Spleen (tissue), 11 donors: Measurements from ENCODE around the gene ADIPOR2. TPM values are rescaled to one million over a fixed set of nuclear protein-coding genes. Genes with fewer than 3 reads are reported as not detected.

Source experiments
- DNase-seq: peaks from one replicate; pipeline ENCODE4 v3.0.0-alpha.2; 2020
- H3K27ac ChIP-seq, 8 donors: fragments of 200-600 bp; sonication (generic) in 7 of 8; 1 replicate in 4 of 8; 2 replicates in 4 of 8; pipeline versions ENCODE4 v1.5.0 to v1.8.0; 2016 to 2021; ENCODE audit warnings: inconsistent platforms in 4 of 8, mild to moderate bottlenecking in 4 of 8, moderate library complexity in 1 of 8
- H3K27me3 ChIP-seq, 7 donors: fragments of 200-600 bp; sonication (generic) in 6 of 7; replicated peaks in 1 of 7; 1 replicate in 4 of 7; 2 replicates in 3 of 7; pipeline versions ENCODE4 v1.5.0 to v1.8.0; 2016 to 2021; ENCODE audit warnings: inconsistent platforms in 3 of 7, mild to moderate bottlenecking in 1 of 7
- H3K36me3 ChIP-seq, 6 donors: fragments of 200-600 bp; sonication (generic) in 5 of 6; 1 replicate in 4 of 6; 2 replicates in 2 of 6; pipeline versions ENCODE4 v1.5.0 to v1.8.0; 2016 to 2021; ENCODE audit warnings: inconsistent platforms in 2 of 6
- H3K4me1 ChIP-seq, 6 donors: fragments of 200-600 bp; sonication (generic) in 5 of 6; 1 replicate in 3 of 6; 2 replicates in 3 of 6; pipeline versions ENCODE4 v1.5.0 to v1.8.0; 2016 to 2021; ENCODE audit warnings: inconsistent platforms in 3 of 6
- H3K4me3 ChIP-seq, 8 donors: fragments of 200-600 bp; sonication (generic) in 7 of 8; 1 replicate in 4 of 8; 2 replicates in 4 of 8; pipeline versions ENCODE4 v1.5.0 to v1.8.0; 2016 to 2021; ENCODE audit warnings: inconsistent platforms in 4 of 8, mild to moderate bottlenecking in 4 of 8, moderate library complexity in 2 of 8
- H3K9me3 ChIP-seq, 8 donors: fragments of 200-600 bp; sonication (generic) in 7 of 8; 1 replicate in 4 of 8; 2 replicates in 4 of 8; pipeline versions ENCODE4 v1.5.0 to v1.8.0; 2016 to 2021; ENCODE audit warnings: inconsistent platforms in 4 of 8
- POLR2A ChIP-seq, 3 donors: fragments of 450-650 bp; IDR thresholded peaks; one replicate each; pipeline ENCODE4 v1.5.1; 2017; ENCODE audit warnings: antibody characterized with exemption in 3 of 3, mild to moderate bottlenecking in 1 of 3
- POLR2AphosphoS5 ChIP-seq, 3 donors: sonication (generic); formaldehyde crosslinking; IDR thresholded peaks; one replicate each; pipeline ENCODE4 v1.5.1; 2017; ENCODE audit warnings: antibody characterized with exemption in 3 of 3
- WGBS, 5 donors: extraction: QIAGEN DNeasy Blood & Tissue Kit in 3 of 5; methylation state at CpG; one replicate each; pipeline versions ENCODE4 v1.1.5 to v1.1.7; 2013 to 2018; 5-methylcytosine and 5-hydroxymethylcytosine counted together
- intact Hi-C: fragments of 100-400 bp; cut with DNase I; formaldehyde crosslinking; loops from one replicate; pipeline ENCODE4 v1.15.0; 2023; ENCODE audit warnings: low total_unique reads
- polyA plus RNA-seq, 3 donors: library from polyadenylated mRNA; stranded (reverse); fragments of 200-250 nt; gene quantifications; one replicate each; pipeline ENCODE4 v1.2.1, GENCODE V29; 2013
- total RNA-seq, 7 donors: library from RNA; depleted of rRNA in 3 of 7; stranded (reverse); fragments of >200 nt in 3 of 7; fragmentation: NEBNext Ultra II Directional in 4 of 7; extraction: Animal tissue kit (Norgen Biotek cat#: 25700) in 4 of 7; gene quantifications; one replicate each; pipeline versions ENCODE4 v1.1.0 to v1.2.1, GENCODE V29; 2016 to 2021
- TF ChIP-seq, protein P1 (sequence below), 11 experiments: fragments of 200-600 bp in 7 of 11; fragments of 450-650 bp in 4 of 11; sonication (generic) in 4 of 11; IDR thresholded peaks in 8 of 11; conservative IDR thresholded peaks in 3 of 11; 1 replicate in 7 of 11; 2 replicates in 4 of 11; pipeline versions ENCODE4 v1.4.0 to v1.8.0; 2016 to 2021; ENCODE audit warnings: antibody characterized with exemption in 11 of 11, inconsistent platforms in 4 of 11, mild to moderate bottlenecking in 1 of 11
- donor health status: healthy with polysubstance abuse.
- donor health status: DM: no; HTN: no; CAD: no; lungs with moderate emphysema.
- donor health status: DM: no; HTN: no; CAD: no.
- donor health status: Bipolar disorder and iron deficiency.
- donor health status: healthy.
- donor health status: DM: no; HTN: no; CAD: no.
- donor health status: DM: yes; HTN: yes; CAD: no.

The ADIPOR2 gene
- total and polyA plus RNA-seq, 10 donors: 12.9 to 43.7 (median 38.8) TPM

- Histone ChIP-seq H3K27me3 (no peaks in the 10 kb centered on the region), H3K4me1 (peaks cover 10 to 61% (median 29%) of the 10 kb centered on the region in 6 donors), H3K36me3 (no peaks in the 10 kb centered on the region), H3K27ac (peak overlapping the region in 2 of 8 donors; percentile 97 to 99), H3K9me3 (no peaks in the 10 kb centered on the region), H3K4me3 (peak overlapping the region in 1 of 8 donors; percentile 94)
- WGBS, 5 donors: 81 to 85% (median 84%) methylated on average over 19 of the region's 19 CpGs
- intact Hi-C loops: loop anchor here (5.0 to 10.0 kb wide), 2 partner anchors 147 to 239 kb away; no protein-coding TSS in a partner anchor
- TF ChIP-seq, protein P1, sequence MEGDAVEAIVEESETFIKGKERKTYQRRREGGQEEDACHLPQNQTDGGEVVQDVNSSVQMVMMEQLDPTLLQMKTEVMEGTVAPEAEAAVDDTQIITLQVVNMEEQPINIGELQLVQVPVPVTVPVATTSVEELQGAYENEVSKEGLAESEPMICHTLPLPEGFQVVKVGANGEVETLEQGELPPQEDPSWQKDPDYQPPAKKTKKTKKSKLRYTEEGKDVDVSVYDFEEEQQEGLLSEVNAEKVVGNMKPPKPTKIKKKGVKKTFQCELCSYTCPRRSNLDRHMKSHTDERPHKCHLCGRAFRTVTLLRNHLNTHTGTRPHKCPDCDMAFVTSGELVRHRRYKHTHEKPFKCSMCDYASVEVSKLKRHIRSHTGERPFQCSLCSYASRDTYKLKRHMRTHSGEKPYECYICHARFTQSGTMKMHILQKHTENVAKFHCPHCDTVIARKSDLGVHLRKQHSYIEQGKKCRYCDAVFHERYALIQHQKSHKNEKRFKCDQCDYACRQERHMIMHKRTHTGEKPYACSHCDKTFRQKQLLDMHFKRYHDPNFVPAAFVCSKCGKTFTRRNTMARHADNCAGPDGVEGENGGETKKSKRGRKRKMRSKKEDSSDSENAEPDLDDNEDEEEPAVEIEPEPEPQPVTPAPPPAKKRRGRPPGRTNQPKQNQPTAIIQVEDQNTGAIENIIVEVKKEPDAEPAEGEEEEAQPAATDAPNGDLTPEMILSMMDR (IDR thresholded peaks at IDR 0.05 in 8 of 11, conservative IDR thresholded peaks at IDR 0.05 in 3 of 11): no peak
- no peak for TF ChIP-seq POLR2A (IDR thresholded peaks at IDR 0.05)
- no peak for TF ChIP-seq POLR2AphosphoS5 (IDR thresholded peaks at IDR 0.05)
- DNase-seq: peak; percentile 84
Measured at GRCh38 chr12:1795221-1795784, 104.4 kb downstream of the ADIPOR2 start.

GRCh38 chr12:1795785-1796514, 105.1 kb downstream of the ADIPOR2 start:
- peak; percentile 29 to 57 (median 47) for TF ChIP-seq POLR2A (IDR thresholded peaks at IDR 0.05)
- TF ChIP-seq POLR2AphosphoS5 (IDR thresholded peaks at IDR 0.05): peak; percentile 91 to 94 (median 94)
- TF ChIP-seq, protein P1 (IDR thresholded peaks at IDR 0.05 in 8 of 11, conservative IDR thresholded peaks at IDR 0.05 in 3 of 11): peak; percentile 86 to 100 (median 100)
- H3K27me3 ChIP-seq: no peaks in the 10 kb centered on the region
- H3K27ac ChIP-seq: peak overlapping the region; percentile 89 to 99 (median 94)
- peak overlapping the region; percentile 63 to 94 (median 70) for H3K4me3 ChIP-seq
- DNase-seq: peak; percentile 100
- intact Hi-C loops: loop anchor here (5.0 to 10.0 kb wide), 2 partner anchors 146 to 239 kb away; no protein-coding TSS in a partner anchor
- 5 to 15% (median 7%) methylated on average over 11 to 45 of the region's 45 CpGs for WGBS, 5 donors
- H3K4me1 ChIP-seq: peaks cover 10 to 61% (median 27%) of the 10 kb centered on the region in 6 donors
- H3K36me3 ChIP-seq: no peaks in the 10 kb centered on the region
- no peaks in the 10 kb centered on the region for H3K9me3 ChIP-seq

GRCh38 chr12:1796515-1797010, 105.7 kb downstream of the ADIPOR2 start:
- TF ChIP-seq, protein P1 (IDR thresholded peaks at IDR 0.05 in 8 of 11, conservative IDR thresholded peaks at IDR 0.05 in 3 of 11): no peak
- no peak for TF ChIP-seq POLR2AphosphoS5 (IDR thresholded peaks at IDR 0.05)
- no peak for TF ChIP-seq POLR2A (IDR thresholded peaks at IDR 0.05)
- Histone ChIP-seq H3K27me3 (no peaks in the 10 kb centered on the region), H3K9me3 (no peaks in the 10 kb centered on the region), H3K4me3 (peak overlapping the region; percentile 63 to 94 (median 70)), H3K4me1 (peaks cover 9 to 59% (median 21%) of the 10 kb centered on the region in 6 donors), H3K27ac (peak overlapping the region; percentile 89 to 99 (median 94)), H3K36me3 (no peaks in the 10 kb centered on the region)
- peak; percentile 93 for DNase-seq
- 1 to 3% (median 1%) methylated on average over 9 to 43 of the region's 43 CpGs for WGBS, 5 donors
- intact Hi-C loops: loop anchor here (5.0 to 10.0 kb wide), 2 partner anchors 146 to 238 kb away; no protein-coding TSS in a partner anchor
